NT2/D1 (cell line): ENCODE results near the gene PGAP3.

Experiments used
- YY1 ChIP-seq: IDR thresholded peaks from 2 replicates; pipeline ENCODE4 v1.6.1; 2011; ENCODE audit not compliant: insufficient read length, insufficient read depth
- ZNF274 ChIP-seq: IDR thresholded peaks from 2 replicates; pipeline ENCODE4 v1.6.1; 2011; ENCODE audit warnings: mild to moderate bottlenecking, low read depth, low read length

- no peak for TF ChIP-seq ZNF274
- TF ChIP-seq YY1, result no peak
Observed at GRCh38 chr17:39706383-39706782, 18.5 kb upstream of the PGAP3 start.
